GM19351 (cell line): Measurements from ENCODE around the gene MORN1.

Experiments used
- ATAC-seq: cut with Tn5 transposase; IDR thresholded peaks from one replicate; pipeline ENCODE4 v1.9.1; 2021; ENCODE audit warnings: mild to moderate bottlenecking, moderate library complexity; ENCODE audit not compliant: unreplicated experiment

The MORN1 gene

GRCh38 chr1:2375923-2376260 is 15.5 kb downstream of the MORN1 start:
- ATAC-seq: no peak

- no peak for ATAC-seq
These were observed 16.0 kb downstream of the MORN1 start for GRCh38 chr1:2375246-2375922.

- ATAC-seq: no peak
These were observed 16.9 kb downstream of the MORN1 start for GRCh38 chr1:2374252-2375155.

DNA sequence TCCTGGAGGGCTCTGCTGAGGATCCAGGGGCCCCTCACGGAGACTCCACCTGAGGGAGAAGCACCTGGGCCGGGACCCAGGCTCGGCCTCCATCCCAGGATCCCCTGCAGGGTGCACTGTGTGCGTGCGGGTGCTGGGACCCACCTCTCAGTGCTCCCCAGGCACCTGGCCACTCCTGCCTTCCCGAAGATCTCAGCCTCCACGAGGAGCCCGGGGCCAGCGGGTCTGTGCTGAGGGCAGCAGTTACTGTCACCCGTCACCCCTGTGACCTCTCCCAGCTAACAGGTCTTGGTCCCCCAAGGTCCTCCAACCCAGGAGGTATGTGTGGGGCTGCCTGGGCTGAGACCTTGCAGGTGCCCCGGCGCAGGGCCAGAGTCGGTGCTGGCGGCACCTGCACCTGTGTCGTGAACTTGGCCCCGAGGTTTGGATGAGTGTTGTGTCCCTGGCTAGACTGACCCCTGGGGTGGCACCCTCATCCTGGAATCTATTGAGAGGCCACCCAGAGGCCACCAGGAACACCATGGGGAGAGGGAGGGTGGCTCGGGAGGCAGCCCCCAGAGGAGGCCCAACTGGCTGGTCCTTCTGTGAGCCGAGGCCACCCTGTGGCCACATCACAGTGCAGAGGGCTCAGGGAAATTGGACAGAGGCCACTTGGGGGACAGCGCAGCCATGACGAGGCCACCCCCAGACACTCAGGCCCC is 17.7 kb downstream of the MORN1 start:
- no peak for ATAC-seq

DNA sequence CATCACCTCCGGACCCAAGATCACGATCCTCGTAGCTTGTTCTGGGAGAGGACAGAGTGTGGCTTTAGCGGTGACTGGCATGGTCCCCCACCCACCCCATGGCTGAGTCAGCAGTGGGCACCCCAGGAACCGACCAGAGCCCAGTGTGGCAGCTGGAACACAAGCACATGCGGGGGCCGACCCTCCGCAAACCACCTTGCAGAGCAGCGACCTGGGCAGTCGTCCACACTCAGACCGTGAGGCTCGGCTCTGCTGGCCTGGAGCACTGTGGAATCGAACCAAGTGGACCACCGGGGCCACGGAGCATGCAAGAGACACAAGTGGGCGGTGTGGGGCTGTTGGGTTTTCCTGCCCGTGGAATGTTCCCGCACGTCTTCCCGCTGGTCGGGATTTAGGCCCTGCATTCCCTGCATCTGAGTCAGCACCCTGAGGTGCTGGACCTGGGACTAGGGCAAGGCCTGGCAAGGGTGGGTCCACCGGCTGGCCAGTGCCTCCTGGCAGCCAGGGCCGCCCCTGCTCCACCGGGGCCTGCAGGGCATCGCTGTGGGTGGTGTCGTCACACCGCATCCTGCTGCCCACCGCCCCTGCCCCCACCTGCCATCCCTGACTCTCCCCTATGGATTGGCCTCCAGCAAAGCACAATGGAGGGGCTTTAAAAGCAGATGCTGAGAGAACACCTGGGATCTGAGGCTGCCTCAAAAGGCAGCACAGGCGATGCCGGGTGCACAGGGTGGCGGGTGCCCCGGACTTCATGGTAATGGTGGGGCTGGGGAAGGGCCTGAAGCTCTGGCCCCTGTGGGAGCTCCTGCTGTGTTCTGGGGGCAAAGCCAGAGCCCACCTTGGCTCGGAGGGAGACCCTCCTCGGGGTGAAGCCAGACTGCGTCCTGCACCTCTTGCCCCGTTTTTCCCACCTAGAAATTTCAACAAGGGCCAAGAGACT is 18.5 kb downstream of the MORN1 start:
- ATAC-seq: no peak

GRCh38 chr1:2368053-2368744 is 23.2 kb downstream of the MORN1 start:
- no peak for ATAC-seq

DNA sequence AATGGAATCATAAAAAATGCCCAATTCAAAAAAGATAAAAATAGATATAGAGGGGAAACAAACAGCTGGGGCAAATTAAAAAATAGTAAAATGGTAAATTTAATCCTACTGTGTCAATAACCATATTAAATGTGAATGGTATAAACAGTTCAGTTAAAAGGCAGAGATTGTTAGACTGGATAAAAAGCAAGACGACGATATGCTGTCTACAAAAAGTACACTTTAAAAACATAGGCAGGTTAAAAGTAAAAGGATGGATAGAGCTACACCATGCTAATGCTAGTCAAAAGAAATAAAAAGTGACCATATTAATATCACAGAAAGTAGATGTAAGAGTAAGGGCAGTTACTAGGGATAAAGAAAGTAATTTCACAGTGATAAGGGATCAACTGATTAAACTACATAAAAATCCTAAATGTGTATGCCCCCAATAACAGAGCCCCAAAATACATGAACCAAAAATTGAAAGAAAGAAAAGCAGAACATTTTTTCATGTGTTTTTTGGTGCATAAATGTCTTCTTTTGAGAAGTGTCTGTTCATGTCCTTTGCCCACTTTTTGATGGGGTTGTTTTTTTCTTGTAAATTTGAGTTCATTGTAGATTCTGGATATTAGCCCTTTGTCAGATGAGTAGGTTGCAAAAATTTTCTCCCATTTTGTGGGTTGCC is 27.4 kb downstream of the MORN1 start:
- no peak for ATAC-seq

GRCh38 chr1:2360588-2361364 is 30.6 kb downstream of the MORN1 start:
- no peak for ATAC-seq

GRCh38 chr1:2358651-2359640 is 32.4 kb downstream of the MORN1 start:
- ATAC-seq: no peak

DNA sequence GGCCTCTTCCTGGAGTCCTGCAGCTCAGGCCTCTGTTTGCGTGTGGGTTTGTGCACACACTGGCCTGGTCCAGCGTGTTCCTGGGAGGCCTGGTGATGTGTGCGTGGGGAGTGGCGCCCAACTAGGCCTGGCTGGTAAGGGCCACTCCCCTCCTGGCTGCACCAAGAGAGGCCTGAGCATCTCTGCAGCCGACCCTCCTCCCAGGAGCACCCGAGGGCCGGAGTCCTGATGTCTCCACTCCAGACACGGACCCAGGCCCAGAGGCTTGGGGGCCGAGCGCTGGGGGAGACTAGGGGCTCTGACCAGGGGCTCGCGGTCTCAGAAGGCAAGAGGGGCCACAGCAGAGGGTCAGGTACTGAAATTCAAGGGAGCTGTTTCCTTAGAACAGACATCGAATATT is 33.3 kb downstream of the MORN1 start:
- no peak for ATAC-seq

GRCh38 chr1:2356911-2357845 is 34.2 kb downstream of the MORN1 start:
- no peak for ATAC-seq

DNA sequence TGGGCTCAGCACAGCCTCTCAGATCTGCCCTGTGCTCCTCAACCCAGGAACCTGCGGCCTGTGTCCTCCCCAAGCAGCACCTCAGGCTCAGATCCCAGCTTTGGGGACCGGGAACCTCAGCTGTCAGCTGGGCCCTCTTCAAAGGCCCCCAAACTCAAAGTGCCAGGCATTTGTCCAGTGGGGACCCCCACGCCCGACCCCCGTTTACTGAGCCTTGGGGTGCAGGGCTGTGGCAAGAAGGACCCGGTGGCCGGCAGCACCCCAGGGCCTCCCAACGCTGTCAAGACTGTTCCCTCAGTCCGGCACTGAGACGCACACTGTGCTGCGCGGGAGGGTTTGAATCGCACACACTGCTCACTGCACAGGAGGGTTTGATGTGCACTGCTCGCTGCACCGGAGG is 35.0 kb downstream of the MORN1 start:
- no peak for ATAC-seq

DNA sequence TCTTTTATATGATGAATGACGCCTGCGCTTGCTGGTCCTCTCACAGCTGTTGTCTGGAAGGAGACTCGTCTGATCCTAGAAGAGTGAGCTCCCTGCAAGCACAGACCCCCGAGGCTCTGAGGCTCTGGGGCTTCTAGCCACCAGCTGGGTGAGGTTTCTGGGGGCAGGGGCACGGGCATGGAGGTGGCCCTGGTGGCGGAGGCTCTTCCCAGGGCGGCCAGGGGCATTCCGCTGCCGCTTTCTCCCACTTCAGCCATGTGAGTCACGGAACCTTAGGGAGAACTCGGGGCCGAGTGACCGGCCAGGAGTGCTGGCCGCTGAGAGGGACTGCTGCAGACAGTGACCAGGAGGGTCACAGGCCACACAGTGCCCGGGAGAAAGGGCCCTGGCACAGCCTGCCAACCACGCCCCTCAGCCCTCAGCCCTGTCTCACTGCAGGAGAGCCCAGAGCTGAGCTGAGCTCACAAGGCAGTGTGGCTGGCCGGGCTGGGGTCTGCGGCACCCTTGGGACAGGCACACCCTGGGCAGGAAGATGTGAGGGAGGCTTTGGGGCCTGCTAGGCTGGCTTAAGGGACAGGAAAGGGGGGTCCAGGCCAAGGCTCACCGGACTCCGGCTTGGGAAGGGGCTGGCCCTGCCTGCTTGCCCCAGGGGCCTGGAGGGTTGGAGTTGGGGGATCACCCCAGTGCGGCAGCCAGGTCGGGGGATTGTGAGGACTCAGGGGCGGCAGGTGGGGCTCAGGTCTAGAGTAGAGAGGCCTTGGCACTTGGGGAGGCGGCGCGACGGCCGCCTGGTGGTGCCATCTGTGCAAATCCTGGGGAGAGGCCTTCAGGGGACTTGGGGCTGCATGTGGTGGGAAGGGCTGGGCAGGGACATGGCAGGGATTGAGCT is 35.7 kb downstream of the MORN1 start:
- no peak for ATAC-seq

DNA sequence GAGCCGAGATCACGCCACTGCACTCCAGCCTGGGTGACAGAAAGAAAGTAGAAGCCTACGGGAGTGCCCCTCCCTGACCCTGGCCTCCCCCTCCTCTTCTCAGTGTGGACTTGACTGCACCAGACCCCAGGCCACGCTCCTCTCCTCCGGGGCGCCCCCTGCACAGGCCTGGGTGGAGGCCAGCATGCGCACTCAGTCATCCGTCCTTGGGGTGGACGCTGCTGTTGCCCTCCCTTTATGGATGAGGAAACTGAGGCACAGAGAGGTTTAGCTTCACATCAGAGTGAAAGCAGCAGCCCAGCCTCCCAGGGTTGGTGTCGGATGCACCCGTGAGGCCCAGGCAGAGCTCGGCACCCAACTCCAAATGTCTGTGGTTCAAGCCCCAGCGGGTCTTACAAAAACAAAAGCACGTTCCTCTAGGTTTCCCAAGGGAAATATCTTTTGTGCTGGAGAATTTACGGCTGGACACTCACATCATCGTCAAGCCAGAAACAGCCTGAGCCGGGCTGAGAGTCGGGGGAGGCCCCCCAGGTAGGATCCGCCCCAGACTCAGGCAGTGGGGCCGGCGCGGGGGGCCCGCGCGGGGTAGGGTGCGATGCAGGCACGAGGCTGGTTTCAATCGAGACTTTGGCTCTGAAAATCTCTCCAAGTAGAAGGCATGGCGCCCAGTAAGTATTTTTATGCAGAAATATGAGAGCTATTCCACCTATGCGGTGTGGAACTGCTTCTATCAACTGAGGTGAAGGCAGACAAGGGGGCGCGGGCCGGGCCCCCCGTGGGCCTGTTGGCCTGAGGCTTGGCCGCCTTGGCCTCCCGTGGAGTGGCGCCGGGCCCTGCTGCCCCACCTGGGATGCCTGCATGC is 36.6 kb downstream of the MORN1 start:
- no peak for ATAC-seq
